DMS153 treated with DMSO at 0.1 percent for 48 hours (cell line): ENCODE measurements around the gene USP2.

Source experiments
- DNase-seq: peaks from one replicate; lab custom pipeline; 2025; ENCODE audit not compliant: unreplicated experiment; lab: John Stamatoyannopoulos, UW

The USP2 gene

DNA sequence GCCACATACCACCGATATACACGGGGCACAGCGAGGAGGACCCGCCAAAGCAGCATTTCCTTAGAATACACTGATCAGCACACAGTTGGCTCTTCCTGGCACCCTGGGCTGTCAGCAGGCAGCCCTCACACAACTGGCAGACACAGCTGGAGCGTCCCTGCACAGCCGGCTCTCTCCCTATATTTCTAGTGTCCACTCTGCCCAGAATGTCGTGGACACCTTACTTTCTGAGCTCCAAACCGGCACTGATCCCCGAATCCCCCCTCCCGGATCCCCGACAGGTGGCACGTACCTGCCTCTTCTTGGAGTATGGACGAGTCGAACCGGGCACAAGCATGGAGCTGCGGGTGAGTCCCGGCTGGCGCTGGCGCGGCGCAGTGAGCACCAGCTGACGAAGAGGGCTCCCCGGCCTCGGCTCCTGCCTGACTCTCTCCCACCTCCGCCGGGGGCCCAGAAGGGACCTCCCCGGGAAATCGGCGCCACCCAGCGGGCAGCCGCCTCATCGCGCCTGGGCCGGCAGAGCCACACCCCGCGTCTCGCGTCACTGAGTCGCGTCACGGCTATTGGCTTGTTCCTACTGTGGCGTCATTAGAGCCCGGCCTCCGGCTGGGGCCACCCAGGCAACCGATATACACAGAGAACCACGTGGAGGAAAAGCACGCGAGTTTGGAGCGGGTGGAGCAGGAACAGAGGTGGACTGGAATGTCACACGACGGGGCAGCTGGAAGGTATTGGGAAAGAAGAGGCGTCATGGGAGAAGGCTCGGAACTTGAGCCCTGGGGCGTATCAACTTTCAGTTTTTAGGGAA lies at the start of gene USP2:
USP2 (minus strand) TSS at position 510 of the 808 bp plus-strand sequence. CDS start 8,210 bp downstream, outside the sequence.
- peak; percentile 94 for DNase-seq

GRCh38 chr11:119427279-119427678 lies 45.8 kb upstream of the USP2 start:
- DNase-seq, result no peak

GRCh38 chr11:119426142-119426541 lies 44.7 kb upstream of the USP2 start:
- DNase-seq, result no peak

- no peak for DNase-seq
Measured at GRCh38 chr11:119424775-119425174, 43.3 kb upstream of the USP2 start.

- no peak for DNase-seq
Measured at GRCh38 chr11:119424276-119424675, 42.8 kb upstream of the USP2 start.

DNA sequence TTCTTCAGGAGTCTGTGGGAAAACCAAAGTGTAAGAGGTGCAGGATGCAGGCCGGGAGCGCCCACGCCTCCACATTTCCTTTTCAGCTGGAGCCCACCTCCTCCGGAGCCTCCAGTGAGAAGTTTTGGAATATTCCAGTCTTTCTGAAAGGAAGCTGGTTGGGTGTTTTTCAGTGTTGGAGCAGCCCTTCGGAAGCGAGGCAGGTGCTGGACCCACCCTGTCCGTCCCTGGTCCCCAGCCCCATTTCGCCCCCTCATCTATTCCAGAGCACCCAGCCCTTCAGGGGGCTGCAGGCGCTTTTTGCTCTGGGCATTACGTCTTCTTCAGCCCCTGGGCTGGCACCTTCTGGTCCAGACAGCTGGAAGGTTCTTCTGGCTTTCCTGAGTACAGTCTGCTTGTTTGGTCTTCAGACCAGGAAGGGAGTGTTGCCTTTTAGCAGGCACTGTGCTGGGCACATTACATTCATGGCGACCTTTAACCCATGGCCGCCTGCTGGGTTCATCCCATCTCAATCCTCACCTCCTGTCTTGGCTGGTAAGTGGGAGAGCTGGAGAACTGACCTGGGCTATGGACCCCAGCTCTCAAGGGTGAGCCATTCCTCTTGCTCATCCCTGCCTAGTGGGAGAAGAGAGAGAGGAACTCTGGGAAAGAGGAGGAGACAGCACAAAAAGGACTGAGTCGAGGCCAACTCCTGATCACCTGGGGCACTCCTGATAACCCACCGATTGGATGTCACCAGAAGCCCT lies 42.2 kb upstream of the USP2 start:
- no peak for DNase-seq

DNA sequence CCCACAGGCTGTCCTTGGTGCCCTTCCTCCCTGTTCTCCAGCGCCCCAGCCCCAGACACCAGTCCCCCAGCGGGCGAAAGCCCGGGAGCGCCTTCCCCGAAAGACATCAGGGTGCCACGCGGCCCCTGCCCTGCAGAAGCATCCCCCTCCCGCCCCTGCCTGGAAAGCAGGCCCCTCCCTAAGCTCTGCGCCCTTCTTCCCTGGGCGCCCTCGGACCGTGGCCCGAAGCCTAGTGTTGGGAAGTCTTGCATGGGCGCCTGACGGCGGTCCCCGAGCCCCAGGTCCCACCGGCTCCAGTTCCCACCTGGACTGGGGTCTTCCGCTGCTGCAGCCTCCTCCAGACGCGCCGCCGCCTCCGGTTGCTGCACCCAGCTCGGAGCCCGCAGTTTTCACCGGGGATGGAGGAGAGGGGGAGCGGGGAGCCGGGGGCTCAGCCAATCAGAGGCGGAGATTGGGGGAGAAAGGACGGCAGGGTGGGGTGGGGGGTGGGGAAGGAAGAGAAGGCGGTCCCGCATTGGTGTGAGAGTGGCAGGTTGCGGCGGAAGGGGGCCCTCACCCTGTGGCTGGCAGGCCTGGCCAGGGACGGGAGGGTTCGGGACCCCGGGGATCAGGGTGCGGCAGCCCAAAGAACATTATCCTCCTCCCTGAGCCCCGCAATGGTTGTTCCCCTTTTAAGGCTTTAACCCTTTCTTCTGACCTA lies 41.5 kb upstream of the USP2 start, which contains the start of gene THY1:
THY1 (minus strand) TSS at position 364 of the 700 bp plus-strand sequence. CDS start 2,267 bp downstream, outside the sequence.
- DNase-seq, result no peak

- no peak for DNase-seq
Measured at GRCh38 chr11:119421941-119422808, 40.7 kb upstream of the USP2 start.

GRCh38 chr11:119421351-119421750 lies 39.9 kb upstream of the USP2 start:
- DNase-seq, result no peak

DNA sequence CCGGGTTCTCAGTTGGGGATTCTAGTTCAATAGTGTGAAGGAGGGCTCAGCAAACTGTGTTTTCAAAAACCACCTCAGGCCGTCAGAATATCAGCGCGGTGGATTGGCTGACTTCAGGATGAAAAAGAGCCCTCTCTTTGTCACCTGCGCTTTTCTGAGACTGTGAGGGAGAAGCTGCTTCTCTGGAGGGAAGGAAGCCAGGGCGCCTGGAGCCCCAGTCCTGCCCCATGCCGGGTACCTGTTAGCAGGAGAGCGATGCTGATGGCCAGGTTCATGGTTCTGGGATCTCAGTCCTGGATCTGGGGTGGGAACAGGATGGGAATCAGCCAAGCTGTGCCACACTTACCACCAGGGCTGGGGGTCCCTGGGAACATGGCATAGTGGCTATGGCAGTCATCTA lies 39.1 kb upstream of the USP2 start:
- no peak for DNase-seq

DNA sequence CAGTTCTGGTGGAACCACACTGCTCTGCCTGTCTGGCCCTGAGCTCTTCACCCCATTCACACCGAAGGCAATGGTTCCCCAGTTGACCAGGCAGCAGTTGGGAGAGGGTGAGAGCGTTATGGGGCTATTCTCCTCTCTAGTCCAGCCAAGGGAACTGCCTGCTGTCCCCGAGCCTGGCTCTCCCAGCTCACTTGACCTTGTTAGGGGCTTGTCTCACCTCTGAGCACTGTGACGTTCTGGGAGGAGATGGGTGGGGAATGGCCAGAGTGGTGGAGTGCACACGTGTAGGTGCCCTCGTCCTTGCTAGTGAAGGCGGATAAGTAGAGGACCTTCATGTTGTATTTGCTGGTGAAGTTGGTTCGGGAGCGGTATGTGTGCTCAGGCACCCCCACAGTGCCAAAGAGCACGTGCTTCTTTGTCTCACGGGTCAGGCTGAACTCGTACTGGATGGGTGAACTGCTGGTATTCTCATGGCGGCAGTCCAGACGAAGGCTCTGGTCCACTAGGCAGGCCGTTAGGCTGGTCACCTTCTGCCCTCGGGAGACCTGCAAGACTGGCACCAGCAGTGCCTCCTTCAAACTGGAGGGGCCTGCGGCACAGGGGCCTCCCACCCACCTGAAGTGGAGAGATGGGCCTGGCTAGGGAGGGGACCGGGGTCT lies 38.5 kb upstream of the USP2 start:
- no peak for DNase-seq

- no peak for DNase-seq
Measured at GRCh38 chr11:119419246-119419645, 37.8 kb upstream of the USP2 start.

- no peak for DNase-seq
Measured at GRCh38 chr11:119418759-119419158, 37.3 kb upstream of the USP2 start.

DNA sequence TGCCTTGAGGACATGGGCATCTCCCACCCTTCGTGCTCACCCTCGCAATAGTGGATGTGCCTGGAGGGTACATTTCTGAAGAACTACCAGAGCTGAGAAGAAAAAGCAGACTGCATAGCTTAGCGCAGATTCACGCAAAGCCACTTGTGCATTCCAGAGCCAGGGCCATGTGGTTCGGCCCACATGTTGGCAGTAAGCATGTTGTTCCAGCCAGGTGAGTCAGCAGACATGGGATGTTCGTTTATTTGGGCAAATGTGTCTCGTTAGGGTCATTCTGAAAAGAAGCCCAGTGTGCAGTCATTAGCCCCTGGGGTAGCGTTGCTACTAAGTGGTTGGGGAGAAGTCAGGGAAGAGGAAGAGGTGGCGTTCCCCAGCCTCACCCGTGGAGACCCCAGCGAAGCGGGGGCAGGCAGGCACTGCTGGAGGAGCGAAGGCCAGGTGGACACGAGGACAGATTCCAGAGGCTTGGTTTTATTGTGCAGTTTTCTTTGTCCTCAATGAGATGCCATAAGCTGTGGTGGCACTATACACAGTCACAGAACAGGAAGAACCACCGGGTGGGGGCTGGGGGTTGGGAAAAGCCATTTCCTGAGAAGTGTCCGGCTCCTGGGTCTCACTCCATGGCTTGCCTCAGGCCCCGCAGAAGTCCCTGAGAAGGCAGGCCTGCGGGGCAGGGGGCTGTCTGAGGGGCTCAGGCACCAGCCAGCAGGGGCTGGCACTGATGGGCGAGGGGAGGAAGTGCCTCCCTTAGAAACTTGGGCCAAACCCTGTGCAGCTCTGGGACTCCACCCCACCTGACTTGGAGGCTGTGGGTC lies 36.4 kb upstream of the USP2 start:
- DNase-seq, result no peak

GRCh38 chr11:119416606-119417580 lies 35.4 kb upstream of the USP2 start:
- DNase-seq, result no peak

GRCh38 chr11:119415966-119416365 lies 34.5 kb upstream of the USP2 start:
- no peak for DNase-seq

- DNase-seq, result no peak
Measured at GRCh38 chr11:119415517-119415916, 34.0 kb upstream of the USP2 start.

DNA sequence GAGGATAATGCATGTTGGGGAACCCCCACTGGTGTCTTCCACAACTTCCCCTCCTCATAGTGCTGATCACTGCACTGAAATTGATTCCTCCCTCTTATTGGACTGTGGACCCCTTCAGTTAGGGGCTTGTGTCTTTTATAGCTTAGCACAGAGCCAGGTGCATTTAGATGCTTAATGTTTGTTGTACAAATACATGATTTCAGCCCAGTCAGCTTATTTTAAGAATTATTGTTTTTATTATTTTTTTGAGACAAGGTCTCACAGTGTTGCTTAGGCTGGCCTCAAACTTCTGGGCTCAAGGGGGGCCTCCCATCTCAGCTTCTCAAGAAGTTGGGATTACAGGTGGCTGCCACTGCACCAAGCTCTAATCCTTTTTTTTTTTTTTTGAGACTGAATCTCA lies 33.2 kb upstream of the USP2 start:
- no peak for DNase-seq
